Measurements from ENCODE around the gene MAP1S. TPM values are rescaled to one million over a fixed set of nuclear protein-coding genes. Genes with fewer than 3 reads are reported as not detected.
A peak's percentile ranks its signal among the peaks of the same experiment; 100 is the strongest.

Gene MAP1S
- total RNA-seq, 1 donor from 2014 or later: 30.2 TPM

DNA sequence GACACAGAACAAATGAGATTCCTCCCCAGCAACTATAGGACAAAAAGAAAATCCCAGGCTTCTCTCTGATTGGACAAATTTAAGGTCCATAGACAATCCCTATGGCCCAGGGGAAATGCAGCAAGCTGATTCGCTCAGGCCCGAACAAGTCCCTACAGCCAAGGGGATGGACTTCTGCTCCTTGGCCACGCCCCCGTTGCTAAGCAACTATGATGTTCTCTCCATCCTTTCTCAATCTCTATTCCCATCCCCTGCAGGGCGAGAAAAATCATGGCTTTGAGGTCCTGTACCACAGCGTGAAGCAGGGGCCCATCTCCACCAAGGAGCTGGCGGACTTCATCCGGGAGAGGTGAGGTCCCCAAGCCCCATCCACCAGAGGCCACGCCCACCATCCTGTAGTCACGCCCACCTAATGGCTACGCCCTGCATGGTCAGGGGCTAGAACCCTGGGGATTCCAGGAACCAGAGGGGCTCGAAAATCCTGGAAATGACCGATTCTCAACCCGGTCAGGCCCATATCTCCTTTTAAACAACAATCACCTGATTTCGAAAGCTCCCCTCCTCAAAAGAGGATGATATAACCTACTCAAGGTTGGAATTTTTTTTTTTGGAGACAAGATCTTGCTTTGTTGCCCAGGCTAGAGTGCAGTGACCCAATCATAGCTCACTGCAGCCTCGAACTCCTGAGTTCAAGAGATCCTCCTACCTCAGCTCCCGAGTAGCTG, 43.4 kb downstream of the MAP1S start:
- Histone ChIP-seq H3K4me3 (no peak overlapping the region), H3K9me3 (no peaks in the 10 kb centered on the region), H3K27ac (no peak overlapping the region), H3K36me3 (no peaks in the 10 kb centered on the region), H3K27me3 (no peaks in the 10 kb centered on the region), H3K4me1 (peaks cover 7% of the 10 kb centered on the region)
- TF ChIP-seq, protein P1, sequence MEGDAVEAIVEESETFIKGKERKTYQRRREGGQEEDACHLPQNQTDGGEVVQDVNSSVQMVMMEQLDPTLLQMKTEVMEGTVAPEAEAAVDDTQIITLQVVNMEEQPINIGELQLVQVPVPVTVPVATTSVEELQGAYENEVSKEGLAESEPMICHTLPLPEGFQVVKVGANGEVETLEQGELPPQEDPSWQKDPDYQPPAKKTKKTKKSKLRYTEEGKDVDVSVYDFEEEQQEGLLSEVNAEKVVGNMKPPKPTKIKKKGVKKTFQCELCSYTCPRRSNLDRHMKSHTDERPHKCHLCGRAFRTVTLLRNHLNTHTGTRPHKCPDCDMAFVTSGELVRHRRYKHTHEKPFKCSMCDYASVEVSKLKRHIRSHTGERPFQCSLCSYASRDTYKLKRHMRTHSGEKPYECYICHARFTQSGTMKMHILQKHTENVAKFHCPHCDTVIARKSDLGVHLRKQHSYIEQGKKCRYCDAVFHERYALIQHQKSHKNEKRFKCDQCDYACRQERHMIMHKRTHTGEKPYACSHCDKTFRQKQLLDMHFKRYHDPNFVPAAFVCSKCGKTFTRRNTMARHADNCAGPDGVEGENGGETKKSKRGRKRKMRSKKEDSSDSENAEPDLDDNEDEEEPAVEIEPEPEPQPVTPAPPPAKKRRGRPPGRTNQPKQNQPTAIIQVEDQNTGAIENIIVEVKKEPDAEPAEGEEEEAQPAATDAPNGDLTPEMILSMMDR (IDR thresholded peaks at IDR 0.05): no peak
- no peak for DNase-seq (ENCODE audit: extremely low spot score in 2 of 2)
- intact Hi-C loops (cut with DNase I): no loop called here

DNA sequence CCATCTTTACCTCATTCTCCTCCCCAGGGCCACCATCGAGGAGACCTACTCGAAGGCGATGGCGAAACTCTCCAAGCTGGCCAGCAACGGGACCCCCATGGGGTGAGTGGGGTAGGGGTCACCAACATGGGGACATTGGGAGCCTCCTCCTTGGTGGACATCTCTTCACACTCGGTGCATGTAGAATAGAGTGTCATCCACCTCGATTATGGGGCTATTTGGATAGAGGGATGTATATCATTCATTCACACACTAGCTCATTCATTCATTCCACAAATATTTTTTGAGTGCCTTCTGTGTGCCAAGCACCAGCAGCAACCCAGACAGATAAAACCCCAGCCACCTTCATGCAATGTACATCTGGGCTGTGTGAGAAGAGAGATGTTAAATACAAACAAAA, 45.1 kb downstream of the MAP1S start:
- Histone ChIP-seq H3K4me1 (peaks cover 7% of the 10 kb centered on the region), H3K36me3 (no peaks in the 10 kb centered on the region), H3K27ac (no peak overlapping the region), H3K4me3 (no peak overlapping the region), H3K27me3 (no peaks in the 10 kb centered on the region), H3K9me3 (no peaks in the 10 kb centered on the region)
- no peak for DNase-seq (ENCODE audit: extremely low spot score in 2 of 2)
- TF ChIP-seq POLR2A (IDR thresholded peaks at IDR 0.05) (no peak), POLR2AphosphoS5 (IDR thresholded peaks at IDR 0.05; ENCODE audit: insufficient read depth in 1 of 2, low read depth in 1 of 2) (no peak)
- TF ChIP-seq, protein P1 (IDR thresholded peaks at IDR 0.05): no peak
- intact Hi-C loops (cut with DNase I): no loop called here

DNA sequence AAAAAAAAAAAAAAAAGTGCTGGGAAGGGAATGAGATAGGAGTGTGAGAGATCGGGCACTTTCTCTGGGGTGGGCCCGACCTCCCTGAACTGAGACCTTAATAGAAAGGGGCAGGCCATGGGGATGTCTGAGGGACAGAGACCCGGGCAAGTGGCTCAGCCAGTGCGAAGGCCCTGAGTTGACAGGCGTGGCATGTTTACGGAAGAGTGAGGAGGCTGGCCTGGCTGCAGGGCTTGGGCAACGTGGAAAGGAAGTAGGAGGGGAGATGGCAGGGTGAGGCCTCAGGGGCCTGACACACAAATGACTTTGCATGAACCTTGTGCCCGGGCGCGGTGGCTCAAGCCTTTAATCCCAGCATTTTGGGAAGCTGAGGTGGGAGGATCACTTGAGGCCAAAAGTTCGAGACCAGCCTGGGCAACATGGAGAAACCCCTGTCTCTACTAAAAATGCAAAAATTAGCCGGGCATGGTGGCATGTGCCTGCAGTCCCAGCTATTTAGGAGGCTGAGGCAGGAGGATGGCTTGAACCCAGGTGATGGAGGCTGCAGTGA, 45.9 kb downstream of the MAP1S start:
- intact Hi-C loops (cut with DNase I): no loop called here
- TF ChIP-seq POLR2AphosphoS5 (IDR thresholded peaks at IDR 0.05; ENCODE audit: insufficient read depth in 1 of 2, low read depth in 1 of 2) (no peak), POLR2A (IDR thresholded peaks at IDR 0.05) (no peak)
- TF ChIP-seq, protein P1 (IDR thresholded peaks at IDR 0.05): no peak
- Histone ChIP-seq H3K4me1 (peaks cover 7% of the 10 kb centered on the region), H3K4me3 (no peak overlapping the region), H3K27ac (no peak overlapping the region), H3K27me3 (no peaks in the 10 kb centered on the region), H3K9me3 (no peaks in the 10 kb centered on the region), H3K36me3 (no peaks in the 10 kb centered on the region)
- no peak for DNase-seq (ENCODE audit: extremely low spot score in 2 of 2)

DNA sequence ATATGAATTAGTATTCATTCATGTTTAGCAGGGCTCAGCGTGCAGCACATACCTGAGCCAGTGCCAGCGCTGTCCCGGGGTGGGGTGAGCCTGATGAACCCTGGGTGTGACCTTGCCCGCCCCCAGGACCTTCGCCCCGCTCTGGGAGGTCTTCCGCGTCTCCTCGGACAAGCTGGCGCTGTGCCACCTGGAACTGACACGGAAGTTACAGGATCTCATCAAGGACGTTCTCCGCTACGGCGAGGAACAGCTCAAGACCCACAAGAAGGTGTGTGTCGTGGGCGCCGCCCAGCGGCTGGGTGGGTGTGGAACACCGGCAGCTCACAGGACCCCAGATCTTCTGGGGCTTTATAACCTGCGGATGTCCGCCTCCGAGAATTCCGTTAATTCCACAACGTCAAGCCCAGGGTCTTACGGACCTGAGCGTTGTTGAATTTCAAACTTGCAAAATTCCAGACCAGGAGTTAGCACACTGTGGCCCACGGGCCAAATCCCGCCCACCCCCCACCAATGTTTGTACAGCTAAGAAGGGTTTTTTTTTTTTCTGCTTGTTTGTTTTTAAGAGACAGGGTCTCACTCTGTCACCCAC, 47.4 kb downstream of the MAP1S start:
- intact Hi-C loops (cut with DNase I): no loop called here
- no peak overlapping the region for H3K4me3 ChIP-seq
- H3K4me1 ChIP-seq: peaks cover 7% of the 10 kb centered on the region
- DNase-seq (ENCODE audit: extremely low spot score in 2 of 2): no peak
- no peak overlapping the region for H3K27ac ChIP-seq
- no peaks in the 10 kb centered on the region for H3K36me3 ChIP-seq
- TF ChIP-seq POLR2A (IDR thresholded peaks at IDR 0.05): no peak
- TF ChIP-seq, protein P1 (IDR thresholded peaks at IDR 0.05): peak; percentile 7 to 42 (median 39)
- no peaks in the 10 kb centered on the region for H3K27me3 ChIP-seq
- no peaks in the 10 kb centered on the region for H3K9me3 ChIP-seq

DNA sequence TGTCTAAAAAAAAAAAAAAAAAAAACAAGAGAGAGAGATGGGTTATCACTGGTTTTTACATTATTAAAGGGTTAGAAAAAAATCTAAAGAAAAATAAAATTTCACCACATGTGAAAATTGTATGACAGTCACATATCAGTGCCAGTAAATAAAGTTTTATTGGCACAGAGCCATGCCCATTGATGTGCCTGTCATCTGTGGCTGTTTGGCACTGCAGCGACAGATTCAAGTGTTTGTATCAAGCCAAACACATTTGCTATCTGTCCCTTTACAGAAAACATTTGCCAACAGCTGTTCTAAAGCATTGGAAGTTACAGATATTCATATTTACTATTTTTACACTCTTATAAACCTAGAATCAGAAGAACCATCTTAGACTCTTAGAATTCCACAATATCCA, 48.3 kb downstream of the MAP1S start:
- Histone ChIP-seq H3K27ac (no peak overlapping the region), H3K4me1 (peaks cover 7% of the 10 kb centered on the region), H3K9me3 (no peaks in the 10 kb centered on the region), H3K27me3 (no peaks in the 10 kb centered on the region), H3K36me3 (no peaks in the 10 kb centered on the region), H3K4me3 (no peak overlapping the region)
- intact Hi-C loops (cut with DNase I): no loop called here
- TF ChIP-seq POLR2AphosphoS5 (IDR thresholded peaks at IDR 0.05; ENCODE audit: insufficient read depth in 1 of 2, low read depth in 1 of 2): no peak
- TF ChIP-seq POLR2A (IDR thresholded peaks at IDR 0.05): no peak
- TF ChIP-seq, protein P1 (IDR thresholded peaks at IDR 0.05): no peak
- DNase-seq (ENCODE audit: extremely low spot score in 2 of 2): no peak

All from vagina (tissue), 2 donors.